Chondrocyte (in vitro differentiated cells): ENCODE measurements around the gene MINDY4B. TPM values are rescaled to one million over a fixed set of nuclear protein-coding genes. Genes with fewer than 3 reads are reported as not detected.
"Not testable (repeated sequence)": the region's sequence is repeated elsewhere in the genome, so short reads cannot be mapped to it uniquely, and the experiment has no call there.

ENCODE experiments used
- DNase-seq: peaks from one replicate; pipeline ENCODE4 v3.0.0; 2021; ENCODE audit warnings: mixed read lengths, low spot score
- H3K27ac Mint-ChIP-seq: one replicate; pipeline ENCODE4 v1.8.0; 2021; ENCODE audit warnings: mild to moderate bottlenecking, moderate library complexity, mixed read lengths; ENCODE audit not compliant: unreplicated experiment
- H3K27me3 Mint-ChIP-seq: 2 replicates; pipeline ENCODE4 v1.8.0; 2021; ENCODE audit warnings: low read depth, mixed read lengths
- H3K36me3 Mint-ChIP-seq: 2 replicates; pipeline ENCODE4 v1.8.0; 2021; ENCODE audit warnings: low read depth, mixed read lengths
- H3K4me1 Mint-ChIP-seq: 2 replicates; pipeline ENCODE4 v1.8.0; 2021; ENCODE audit warnings: low read depth, mild to moderate bottlenecking, mixed read lengths
- H3K4me3 Mint-ChIP-seq: one replicate; pipeline ENCODE4 v1.8.0; 2021; ENCODE audit warnings: mild to moderate bottlenecking, moderate library complexity, mixed read lengths; ENCODE audit not compliant: unreplicated experiment
- H3K9me3 Mint-ChIP-seq: 2 replicates; pipeline ENCODE4 v1.8.0; 2021; ENCODE audit warnings: low read depth, mixed read lengths
- total RNA-seq: library from RNA; stranded (reverse); gene quantifications from 3 replicates; pipeline ENCODE4 v1.2.1, GENCODE V29; 2021
- TF ChIP-seq, protein P1 (sequence below): fragments of 200-600 bp; sonication (generic); IDR thresholded peaks from 2 replicates; pipeline ENCODE4 v1.5.0; 2021; ENCODE audit warnings: antibody characterized with exemption, mild to moderate bottlenecking, moderate library complexity

The MINDY4B gene
- total RNA-seq, 1 donor from 2014 or later, result not detected

- Mint-ChIP-seq H3K4me1 (peaks cover 11% of the 10 kb centered on the region), H3K27ac (peak overlapping the region; percentile 27), H3K36me3 (no peaks in the 10 kb centered on the region), H3K9me3 (no peaks in the 10 kb centered on the region), H3K27me3 (peaks cover 2% of the 10 kb centered on the region), H3K4me3 (no peak overlapping the region)
- TF ChIP-seq, protein P1, sequence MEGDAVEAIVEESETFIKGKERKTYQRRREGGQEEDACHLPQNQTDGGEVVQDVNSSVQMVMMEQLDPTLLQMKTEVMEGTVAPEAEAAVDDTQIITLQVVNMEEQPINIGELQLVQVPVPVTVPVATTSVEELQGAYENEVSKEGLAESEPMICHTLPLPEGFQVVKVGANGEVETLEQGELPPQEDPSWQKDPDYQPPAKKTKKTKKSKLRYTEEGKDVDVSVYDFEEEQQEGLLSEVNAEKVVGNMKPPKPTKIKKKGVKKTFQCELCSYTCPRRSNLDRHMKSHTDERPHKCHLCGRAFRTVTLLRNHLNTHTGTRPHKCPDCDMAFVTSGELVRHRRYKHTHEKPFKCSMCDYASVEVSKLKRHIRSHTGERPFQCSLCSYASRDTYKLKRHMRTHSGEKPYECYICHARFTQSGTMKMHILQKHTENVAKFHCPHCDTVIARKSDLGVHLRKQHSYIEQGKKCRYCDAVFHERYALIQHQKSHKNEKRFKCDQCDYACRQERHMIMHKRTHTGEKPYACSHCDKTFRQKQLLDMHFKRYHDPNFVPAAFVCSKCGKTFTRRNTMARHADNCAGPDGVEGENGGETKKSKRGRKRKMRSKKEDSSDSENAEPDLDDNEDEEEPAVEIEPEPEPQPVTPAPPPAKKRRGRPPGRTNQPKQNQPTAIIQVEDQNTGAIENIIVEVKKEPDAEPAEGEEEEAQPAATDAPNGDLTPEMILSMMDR, result no peak
- no peak for DNase-seq
These were observed 30.5 kb downstream of the MINDY4B start for GRCh38 chr3:150874666-150875219.

DNA sequence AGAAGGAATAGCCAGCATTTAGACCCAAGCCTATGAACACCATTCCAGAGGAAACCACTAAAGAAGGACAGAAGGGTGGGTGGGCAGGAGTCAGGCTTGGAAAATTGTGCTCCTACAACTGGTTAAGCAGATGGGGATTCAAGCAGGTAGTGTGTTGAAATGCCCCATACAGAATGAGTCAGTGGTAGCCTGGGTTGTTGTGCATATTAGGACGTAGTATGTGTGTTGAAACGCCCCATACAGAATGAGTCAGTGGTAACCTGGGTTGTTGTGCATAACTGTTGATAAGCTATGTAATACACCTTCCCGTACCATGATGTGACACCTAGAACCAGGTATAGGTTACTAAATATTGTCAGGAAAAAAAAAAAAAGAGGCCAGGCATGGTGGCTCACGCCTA is 34.0 kb downstream of the MINDY4B start:
- Mint-ChIP-seq H3K4me3 (no peak overlapping the region), H3K27ac (no peak overlapping the region), H3K4me1 (peaks cover 18% of the 10 kb centered on the region), H3K36me3 (no peaks in the 10 kb centered on the region), H3K27me3 (no peaks in the 10 kb centered on the region), H3K9me3 (no peaks in the 10 kb centered on the region)
- TF ChIP-seq, protein P1, result no peak
- no peak for DNase-seq

- Mint-ChIP-seq H3K36me3 (no peaks in the 10 kb centered on the region), H3K4me3 (no peak overlapping the region), H3K27ac (peak overlapping the region; percentile 89), H3K4me1 (peaks cover 21% of the 10 kb centered on the region), H3K27me3 (no peaks in the 10 kb centered on the region), H3K9me3 (no peaks in the 10 kb centered on the region)
- no peak for DNase-seq
- TF ChIP-seq, protein P1, result no peak
These were observed 34.8 kb downstream of the MINDY4B start for GRCh38 chr3:150870406-150870805.

DNA sequence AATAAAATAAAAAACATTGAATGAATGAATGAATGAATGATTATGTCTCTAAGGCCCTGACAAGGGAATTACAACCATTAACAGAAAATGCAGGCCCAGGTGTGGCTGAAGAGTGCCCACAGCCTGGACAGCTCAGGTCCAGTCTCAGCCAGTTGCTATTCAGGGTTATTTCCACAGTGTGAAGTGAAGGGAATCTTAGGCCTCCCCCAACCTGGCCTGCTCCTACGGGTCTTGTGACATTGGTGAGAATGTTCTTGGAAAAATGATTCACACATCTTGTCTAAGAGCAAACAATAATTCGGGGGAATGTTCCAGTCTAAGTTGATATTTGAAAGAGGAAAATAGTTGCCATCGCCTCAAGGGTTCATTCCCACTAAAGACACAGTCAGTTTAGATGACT is 37.0 kb downstream of the MINDY4B start:
- H3K4me3 Mint-ChIP-seq, result no peak overlapping the region
- DNase-seq, result no peak
- peaks cover 23% of the 10 kb centered on the region for H3K4me1 Mint-ChIP-seq
- H3K27me3 Mint-ChIP-seq, result no peaks in the 10 kb centered on the region
- peak overlapping the region; percentile 74 for H3K27ac Mint-ChIP-seq
- H3K9me3 Mint-ChIP-seq, result no peaks in the 10 kb centered on the region
- TF ChIP-seq, protein P1, result no peak
- H3K36me3 Mint-ChIP-seq, result no peaks in the 10 kb centered on the region

DNA sequence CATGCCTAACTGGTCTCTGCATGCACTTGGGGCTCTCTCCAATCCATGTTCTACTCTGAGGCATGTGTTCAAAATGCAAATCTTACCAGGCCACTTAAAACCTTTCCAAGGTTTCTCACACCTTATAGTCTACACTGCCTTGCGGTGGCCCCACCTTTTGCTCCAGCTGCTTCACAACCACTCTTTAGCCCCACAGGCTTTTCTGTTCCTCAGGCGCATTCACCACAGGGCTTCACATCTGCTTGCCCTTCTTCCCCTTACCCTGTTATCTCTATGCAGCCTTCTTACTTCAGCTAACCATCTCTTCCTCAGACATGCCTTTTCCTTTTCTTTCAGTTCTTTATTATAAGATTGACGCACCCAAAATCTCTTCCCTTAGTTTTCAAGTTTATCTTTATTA is 37.8 kb downstream of the MINDY4B start:
- no peak overlapping the region for H3K4me3 Mint-ChIP-seq
- H3K9me3 Mint-ChIP-seq, result no peaks in the 10 kb centered on the region
- peaks cover 23% of the 10 kb centered on the region for H3K4me1 Mint-ChIP-seq
- peaks cover 2% of the 10 kb centered on the region for H3K36me3 Mint-ChIP-seq
- DNase-seq, result no peak
- H3K27me3 Mint-ChIP-seq, result no peaks in the 10 kb centered on the region
- TF ChIP-seq, protein P1, result no peak
- no peak overlapping the region for H3K27ac Mint-ChIP-seq

DNA sequence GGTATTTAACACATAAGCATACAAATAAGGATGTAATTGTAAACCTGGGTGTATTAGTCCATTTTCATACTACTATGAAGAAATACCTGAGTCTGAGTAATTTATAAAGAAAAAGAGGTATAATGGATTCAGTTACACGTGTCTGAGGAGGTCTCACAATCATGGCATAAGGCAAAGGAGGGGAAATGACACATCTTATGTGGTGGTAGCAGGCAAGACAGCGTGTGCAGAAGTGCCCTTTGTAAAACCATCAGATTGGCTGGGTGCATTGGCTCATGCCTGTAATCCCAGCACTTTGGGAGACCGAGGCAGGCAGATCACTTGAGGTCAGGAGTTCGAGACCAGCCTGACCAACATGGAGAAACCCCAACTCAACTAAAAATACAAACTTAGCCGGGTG is 41.3 kb downstream of the MINDY4B start:
- H3K27ac Mint-ChIP-seq, H3K4me3 Mint-ChIP-seq, H3K27me3 Mint-ChIP-seq, DNase-seq, H3K36me3 Mint-ChIP-seq, H3K9me3 Mint-ChIP-seq: not testable (repeated sequence)
- H3K4me1 Mint-ChIP-seq, result peaks cover 10% of the 10 kb centered on the region
